Superior temporal gyrus (tissue), 1 donor: ENCODE results near the gene BAIAP2.

Experiments used
- DNase-seq: peaks from one replicate; pipeline ENCODE4 v3.0.0-alpha.2; 2016; ENCODE audit errors: extremely low spot score

The BAIAP2 gene

GRCh38 chr17:81053041-81053970, 18.4 kb downstream of the BAIAP2 start:
- peak; percentile 47 for DNase-seq

GRCh38 chr17:81054308-81054707, 19.4 kb downstream of the BAIAP2 start:
- DNase-seq = peak; percentile 6

GRCh38 chr17:81054881-81055370, 20.0 kb downstream of the BAIAP2 start:
- no peak for DNase-seq

- DNase-seq = no peak
Measured at GRCh38 chr17:81056312-81056711, 21.4 kb downstream of the BAIAP2 start.

GRCh38 chr17:81057079-81057730, 22.3 kb downstream of the BAIAP2 start:
- DNase-seq = peak; percentile 56

GRCh38 chr17:81057777-81058176, 22.8 kb downstream of the BAIAP2 start:
- no peak for DNase-seq

GRCh38 chr17:81058263-81058871, 23.4 kb downstream of the BAIAP2 start:
- no peak for DNase-seq

- DNase-seq = no peak
Measured at GRCh38 chr17:81059026-81059425, 24.1 kb downstream of the BAIAP2 start.

- DNase-seq = no peak
Measured at GRCh38 chr17:81060416-81060815, 25.5 kb downstream of the BAIAP2 start.

- no peak for DNase-seq
Measured at GRCh38 chr17:81061027-81061735, 26.2 kb downstream of the BAIAP2 start.

GRCh38 chr17:81062014-81062780, 27.2 kb downstream of the BAIAP2 start:
- DNase-seq = no peak

- no peak for DNase-seq
Measured at GRCh38 chr17:81063106-81064093, 28.4 kb downstream of the BAIAP2 start.

- no peak for DNase-seq
Measured at GRCh38 chr17:81064678-81065475, 29.9 kb downstream of the BAIAP2 start.

- DNase-seq = no peak
Measured at GRCh38 chr17:81065500-81065899, 30.5 kb downstream of the BAIAP2 start.

GRCh38 chr17:81066072-81066471, 31.1 kb downstream of the BAIAP2 start:
- DNase-seq = no peak

- DNase-seq = no peak
Measured at GRCh38 chr17:81066771-81067315, 31.9 kb downstream of the BAIAP2 start.

- no peak for DNase-seq
Measured at GRCh38 chr17:81067391-81067811, 32.5 kb downstream of the BAIAP2 start.

- DNase-seq = no peak
Measured at GRCh38 chr17:81068411-81069134, 33.6 kb downstream of the BAIAP2 start.
